Measurements from ENCODE around the gene PDAP1. TPM values are rescaled to one million over a fixed set of nuclear protein-coding genes. Genes with fewer than 3 reads are reported as not detected.
A peak's percentile ranks its signal among the peaks of the same experiment; 100 is the strongest.

Gene PDAP1
- total and polyA plus RNA-seq, 9 of the 15 experiments (the other 6 are each of a cell fraction or from before 2014, with no cell fraction given): 10.2 to 315 (median 129) TPM

GRCh38 chr7:99448855-99449254 is 40.5 kb upstream of the PDAP1 start:
- Histone ChIP-seq H3K9me1 (ENCODE audit: control insufficient read depth, insufficient read depth, low read length) (no peaks in the 10 kb centered on the region), H3K9ac (ENCODE audit: insufficient read depth in 1 of 2, low read depth in 2 of 2, low read length in 2 of 2) (0 out of 4 replicates have a peak overlapping the region, but pooled peaks of 1 of the 2 experiments have one; percentile 3), H2AFZ (ENCODE audit: low read depth, low read length) (no peak overlapping the region), H3K27ac (ENCODE audit: extremely low read depth, low read depth, low read length) (no peak overlapping the region), H3K4me2 (ENCODE audit: insufficient read depth, low read length) (no peak overlapping the region), H3K27me3 (ENCODE audit: control insufficient read depth in 2 of 2, insufficient read depth in 2 of 2, low read length in 2 of 2) (no peaks in the 10 kb centered on the region), H3K4me1 (replicated peaks in 1 of 2; ENCODE audit: control insufficient read depth in 2 of 2, insufficient read depth in 2 of 2, low read length in 2 of 2) (peaks cover 0 to 10% of the 10 kb centered on the region in 2 experiments; a peak in 1 of 5 replicates), H3K79me2 (ENCODE audit: control insufficient read depth, insufficient read depth, low read length) (peaks cover 5% of the 10 kb centered on the region; the same call in 1 of the 3 replicates), H3K4me3 (no peak overlapping the region), H3K9me3 (replicated peaks; ENCODE audit: control insufficient read depth, insufficient read depth, low read depth, low read length) (0 out of 2 replicates have a peak, but pooled peaks cover 2% of the 10 kb centered on the region), H4K20me1 (replicated peaks; ENCODE audit: control insufficient read depth, insufficient read depth, low read length) (peaks cover 3% of the 10 kb centered on the region; the same call in 1 of the 2 replicates), H3K36me3 (ENCODE audit: control insufficient read depth, insufficient read depth, low read length) (peaks cover 94% of the 10 kb centered on the region)
- FAIRE-seq (no peak), DNase-seq (ENCODE audit: extremely low read depth in 1 of 4, low spot score in 3 of 4) (no peak), ATAC-seq (no peak)
- WGBS (ENCODE audit: insufficient coverage, low coverage, missing lambda C conversion rate): 97% methylated on average over 10 of the region's 10 CpGs
- CTCF ChIA-PET (ENCODE audit: low intra/inter-chr PET ratio): no interaction called here
- intact Hi-C loops (cut with micrococcal nuclease) (no loop called here), in situ Hi-C loops (cut with MboI) (no loop called here)
- TF ChIP-seq POLR2G (IDR thresholded peaks at IDR 0.05; ENCODE audit: low read depth, low read length) (peak; percentile 43), ZNF165 (CRISPR knock-in tag; IDR thresholded peaks at IDR 0.05; ENCODE audit: borderline replicate concordance) (no peak)
- POLR2A ChIA-PET: interaction anchor here (0.7 to 2.6 kb wide), 3 partner anchors 10 to 435 kb away, joined by 3 to 11 read pairs (median 6); partner anchors contain the start of genes CPSF4 and PTCD1
- BruUV-seq (replicated peaks): no TSS peak

GRCh38 chr7:99447943-99448342 is 39.5 kb upstream of the PDAP1 start:
- Histone ChIP-seq H3K9me1 (ENCODE audit: control insufficient read depth, insufficient read depth, low read length) (no peaks in the 10 kb centered on the region), H3K4me3 (no peak overlapping the region), H3K4me2 (ENCODE audit: insufficient read depth, low read length) (no peak overlapping the region), H3K9me3 (replicated peaks; ENCODE audit: control insufficient read depth, insufficient read depth, low read depth, low read length) (0 out of 2 replicates have a peak, but pooled peaks cover 2% of the 10 kb centered on the region), H2AFZ (ENCODE audit: low read depth, low read length) (no peak overlapping the region), H3K36me3 (ENCODE audit: control insufficient read depth, insufficient read depth, low read length) (peaks cover 94% of the 10 kb centered on the region), H3K27ac (ENCODE audit: extremely low read depth, low read depth, low read length) (no peak overlapping the region), H3K27me3 (ENCODE audit: control insufficient read depth in 2 of 2, insufficient read depth in 2 of 2, low read length in 2 of 2) (no peaks in the 10 kb centered on the region), H3K9ac (ENCODE audit: insufficient read depth in 1 of 2, low read depth in 2 of 2, low read length in 2 of 2) (0 out of 4 replicates have a peak overlapping the region, but pooled peaks of 1 of the 2 experiments have one; percentile 40), H4K20me1 (replicated peaks; ENCODE audit: control insufficient read depth, insufficient read depth, low read length) (peaks cover 1% of the 10 kb centered on the region; the same call in 1 of the 2 replicates), H3K4me1 (replicated peaks in 1 of 2; ENCODE audit: control insufficient read depth in 2 of 2, insufficient read depth in 2 of 2, low read length in 2 of 2) (peaks cover 2 to 8% of the 10 kb centered on the region in 2 experiments; a peak in 3 of 5 replicates), H3K79me2 (ENCODE audit: control insufficient read depth, insufficient read depth, low read length) (peaks cover 11% of the 10 kb centered on the region; the same call in 1 of the 3 replicates)
- in situ Hi-C loops (cut with MboI): no loop called here
- intact Hi-C loops (cut with micrococcal nuclease): no loop called here
- POLR2A ChIA-PET: interaction anchor here (0.8 kb wide), 1 partner anchor 8 kb away, joined by 4 read pairs; no protein-coding TSS in a partner anchor
- WGBS (ENCODE audit: insufficient coverage, low coverage, missing lambda C conversion rate): 82% methylated on average over 10 of the region's 10 CpGs
- DNase-seq (ENCODE audit: extremely low read depth in 1 of 4, low spot score in 3 of 4): peak in 2 of 4 experiments; percentile 42 to 51
- FAIRE-seq: peak; percentile 44
- CTCF ChIA-PET (ENCODE audit: low intra/inter-chr PET ratio): no interaction called here
- no TSS peak for BruUV-seq (replicated peaks)
- ATAC-seq: peak; percentile 81
- TF ChIP-seq JUN (IDR thresholded peaks at IDR 0.05; ENCODE audit: borderline replicate concordance, low read depth, low read length): no peak
- TF ChIP-seq JUN (CRISPR knock-in tag; IDR thresholded peaks at IDR 0.05; ENCODE audit: borderline replicate concordance): no peak
- TF ChIP-seq CREB1 (IDR thresholded peaks at IDR 0.05): no peak
- peak; percentile 35; the same call in 1 of the 2 replicates for TF ChIP-seq CREB1 (CRISPR knock-in tag; IDR thresholded peaks at IDR 0.05)
- TF ChIP-seq PURB (CRISPR knock-in tag; IDR thresholded peaks at IDR 0.05; ENCODE audit: low read depth): no peak
- no peak for TF ChIP-seq HMBOX1 (IDR thresholded peaks at IDR 0.05)
- TF ChIP-seq CTCF (IDR thresholded peaks at IDR 0.05 in 2 of 3, conservative IDR thresholded peaks at IDR 0.05 in 1 of 3; ENCODE audit: insufficient read depth in 2 of 3, low read depth in 1 of 3, low read length in 3 of 3): peak; percentile 37 to 55 (median 45); a peak in 5 of 6 replicates

Data from K562 (cell line).